H7 (cell line): ENCODE results near the gene MAGEA8. TPM values are rescaled to one million over a fixed set of nuclear protein-coding genes. Genes with fewer than 3 reads are reported as not detected.
A peak's percentile ranks its signal among the peaks of the same experiment; 100 is the strongest.
"Not testable (repeated sequence)": the region's sequence is repeated elsewhere in the genome, so short reads cannot be mapped to it uniquely, and the experiment has no call there.

Experiments used
- DNase-seq: peaks from one replicate; pipeline ENCODE4 v3.0.0; 2012
- H3K27me3 ChIP-seq: 2 replicates; pipeline ENCODE4 v1.6.0; 2011; ENCODE audit warnings: mild to moderate bottlenecking, low read length; ENCODE audit not compliant: control insufficient read depth, insufficient read depth
- H3K36me3 ChIP-seq: replicated peaks from 2 replicates; pipeline ENCODE4 v1.5.1; 2011; ENCODE audit warnings: low read length; ENCODE audit not compliant: control insufficient read depth, insufficient read depth
- H3K4me3 ChIP-seq: 2 replicates; pipeline ENCODE4 v1.5.1; 2011; ENCODE audit warnings: low read depth, mild to moderate bottlenecking, control low read depth, low read length, moderate library complexity; ENCODE audit not compliant: insufficient read depth
- total RNA-seq: library from RNA; depleted of rRNA; stranded (reverse); fragments of >200 nt; shearing (Covaris generic); gene quantifications from 2 replicates; pipeline ENCODE4 v1.2.3, GENCODE V29; 2014; rRNA removed

Gene MAGEA8, protein sequence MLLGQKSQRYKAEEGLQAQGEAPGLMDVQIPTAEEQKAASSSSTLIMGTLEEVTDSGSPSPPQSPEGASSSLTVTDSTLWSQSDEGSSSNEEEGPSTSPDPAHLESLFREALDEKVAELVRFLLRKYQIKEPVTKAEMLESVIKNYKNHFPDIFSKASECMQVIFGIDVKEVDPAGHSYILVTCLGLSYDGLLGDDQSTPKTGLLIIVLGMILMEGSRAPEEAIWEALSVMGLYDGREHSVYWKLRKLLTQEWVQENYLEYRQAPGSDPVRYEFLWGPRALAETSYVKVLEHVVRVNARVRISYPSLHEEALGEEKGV
- total RNA-seq: not detected in 2 replicates

- Histone ChIP-seq H3K36me3 (no peaks in the 10 kb centered on the region), H3K4me3 (no peak within 1 kb of the TSS), H3K27me3 (no peaks in the 10 kb centered on the region)
- DNase-seq: peak; percentile 82
Measured at GRCh38 chrX:149881081-149881711, at the start of gene MAGEA8. Gene MAGEA8, plus strand, starts transcription at chrX:149881183. Its CDS starts 3,090 bp downstream, at chrX:149884273.

DNA sequence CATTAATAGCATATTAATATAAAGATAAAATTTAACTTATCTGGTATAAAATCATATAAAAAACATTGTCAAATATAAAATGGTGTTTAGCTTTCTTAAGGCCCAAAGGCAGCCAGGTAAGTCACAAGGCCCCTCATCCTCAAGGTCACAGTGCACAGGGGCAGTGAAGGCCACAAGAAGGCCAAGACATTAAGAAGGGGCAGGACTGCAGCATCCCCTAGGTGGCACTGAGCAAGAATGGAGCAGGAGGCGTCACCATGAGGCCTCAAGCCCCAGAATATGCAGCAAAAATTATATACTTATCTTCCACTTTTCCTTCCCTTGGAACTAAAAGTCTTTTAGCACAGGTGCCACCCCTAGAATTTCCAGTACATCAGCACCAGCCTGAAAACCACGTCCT lies 49.5 kb upstream of the MAGEA8 start:
- H3K4me3 ChIP-seq: no peak overlapping the region
- no peak for DNase-seq
- H3K27me3 ChIP-seq: no peaks in the 10 kb centered on the region
- no peaks in the 10 kb centered on the region for H3K36me3 ChIP-seq

DNA sequence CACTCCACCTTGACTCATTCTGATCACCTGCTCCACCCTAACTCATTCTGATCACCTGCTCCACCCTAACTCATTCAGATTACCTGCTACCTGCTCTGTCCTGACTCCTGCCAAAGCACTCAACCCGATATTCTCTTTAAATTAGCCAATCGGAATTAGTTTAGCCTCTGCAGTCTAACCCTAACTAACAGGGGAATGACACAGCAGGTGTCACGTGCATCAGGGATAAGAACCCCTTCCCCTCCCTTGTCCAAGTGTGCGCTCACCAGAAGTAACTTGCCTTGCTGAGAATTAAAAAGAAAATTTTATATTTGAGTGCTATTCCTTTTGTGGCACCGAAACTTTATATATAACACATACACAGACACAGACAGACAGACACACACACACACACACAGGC lies 44.3 kb upstream of the MAGEA8 start:
- not testable (repeated sequence) for H3K4me3 ChIP-seq, H3K27me3 ChIP-seq, H3K36me3 ChIP-seq
- DNase-seq: peak; percentile 15

- H3K4me3 ChIP-seq: no peak overlapping the region
- H3K27me3 ChIP-seq: no peaks in the 10 kb centered on the region
- no peaks in the 10 kb centered on the region for H3K36me3 ChIP-seq
- no peak for DNase-seq
Measured at GRCh38 chrX:149837167-149837566, 43.8 kb upstream of the MAGEA8 start.

GRCh38 chrX:149837639-149838038 lies 43.3 kb upstream of the MAGEA8 start:
- Histone ChIP-seq H3K4me3 (no peak overlapping the region), H3K36me3 (no peaks in the 10 kb centered on the region), H3K27me3 (no peaks in the 10 kb centered on the region)
- no peak for DNase-seq

DNA sequence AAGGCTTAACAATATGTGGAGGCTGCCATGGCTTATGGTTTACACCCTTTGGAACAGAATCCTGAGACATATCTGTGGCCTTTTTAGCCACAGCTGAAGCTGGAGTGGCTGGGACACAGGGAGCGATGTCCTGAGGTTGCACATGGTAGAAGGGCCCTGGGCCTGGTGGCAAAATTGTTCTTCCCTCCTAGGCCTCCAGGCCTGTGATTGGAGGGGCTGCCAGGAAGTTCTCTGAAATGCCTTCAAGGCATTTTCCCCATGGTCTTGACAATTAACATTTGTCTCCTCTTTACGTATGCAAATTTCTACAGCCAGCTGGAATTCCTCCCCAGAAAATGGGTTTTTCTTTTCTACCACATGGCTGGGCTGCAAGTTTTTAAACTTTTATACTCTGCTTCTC lies 39.1 kb upstream of the MAGEA8 start:
- H3K4me3 ChIP-seq: no peak overlapping the region
- no peak for DNase-seq
- no peaks in the 10 kb centered on the region for H3K27me3 ChIP-seq
- no peaks in the 10 kb centered on the region for H3K36me3 ChIP-seq

GRCh38 chrX:149845385-149845784 lies 35.6 kb upstream of the MAGEA8 start:
- DNase-seq: no peak
- no peaks in the 10 kb centered on the region for H3K27me3 ChIP-seq
- H3K4me3 ChIP-seq: no peak overlapping the region
- H3K36me3 ChIP-seq: no peaks in the 10 kb centered on the region

GRCh38 chrX:149846789-149847188 lies 34.2 kb upstream of the MAGEA8 start:
- no peaks in the 10 kb centered on the region for H3K27me3 ChIP-seq
- H3K36me3 ChIP-seq: no peaks in the 10 kb centered on the region
- no peak overlapping the region for H3K4me3 ChIP-seq
- DNase-seq: no peak

- Histone ChIP-seq H3K27me3 (no peaks in the 10 kb centered on the region), H3K36me3 (no peaks in the 10 kb centered on the region)
Measured at GRCh38 chrX:149848855-149849254, 32.1 kb upstream of the MAGEA8 start.

GRCh38 chrX:149849787-149850186 lies 31.2 kb upstream of the MAGEA8 start:
- Histone ChIP-seq H3K4me3 (no peak overlapping the region), H3K27me3 (no peaks in the 10 kb centered on the region), H3K36me3 (no peaks in the 10 kb centered on the region)
- DNase-seq: no peak

More at GRCh38 chrX:149848855-149849254, 32.1 kb upstream of the MAGEA8 start:
- DNase-seq: no peak
- H3K4me3 ChIP-seq: no peak overlapping the region

- H3K36me3 ChIP-seq: no peaks in the 10 kb centered on the region
- no peak for DNase-seq
- H3K4me3 ChIP-seq: no peak overlapping the region
- H3K27me3 ChIP-seq: no peaks in the 10 kb centered on the region
Measured at GRCh38 chrX:149851864-149852263, 29.1 kb upstream of the MAGEA8 start.

DNA sequence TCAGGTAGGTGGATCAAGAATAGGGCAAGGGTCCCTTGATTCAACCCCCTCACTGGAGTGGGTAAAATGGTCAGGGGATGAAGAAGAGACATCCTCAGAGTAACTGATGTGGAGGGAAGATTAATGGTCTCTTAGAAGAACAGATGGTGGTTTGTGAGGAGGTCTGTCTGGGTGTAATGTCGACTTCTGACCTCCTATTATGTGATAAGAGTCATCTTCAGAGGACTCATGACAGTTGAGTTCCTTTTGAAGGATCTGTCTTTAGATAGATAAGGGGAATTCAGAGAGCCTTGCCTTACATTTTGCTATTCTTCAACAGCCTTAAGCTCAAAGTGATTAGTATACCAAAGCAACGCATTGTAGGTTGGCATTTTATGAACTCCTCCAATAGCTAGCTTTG lies 27.1 kb upstream of the MAGEA8 start:
- H3K36me3 ChIP-seq: no peaks in the 10 kb centered on the region

DNA sequence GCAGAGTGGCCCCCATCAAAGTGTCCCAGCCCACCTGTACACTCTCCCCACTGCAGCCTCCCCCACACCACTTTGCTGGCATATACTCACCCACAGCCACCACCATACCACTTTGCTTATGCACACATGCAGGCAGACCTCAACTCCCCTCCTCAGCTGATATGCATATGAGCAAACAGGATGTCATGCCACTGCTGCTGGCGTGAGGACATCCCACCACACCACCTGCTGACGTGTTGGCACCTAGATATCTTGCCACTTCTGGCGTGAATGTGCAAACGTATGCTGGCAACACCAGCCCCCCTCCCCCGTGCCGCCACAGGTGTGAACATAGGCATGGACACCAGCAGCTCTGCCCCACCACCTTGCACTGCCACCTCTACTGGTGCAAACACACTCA lies 22.4 kb upstream of the MAGEA8 start:
- H3K27me3 ChIP-seq: no peaks in the 10 kb centered on the region
- no peak overlapping the region for H3K4me3 ChIP-seq
- DNase-seq: no peak
- no peaks in the 10 kb centered on the region for H3K36me3 ChIP-seq

More for the DNA sequence above, 27.1 kb upstream of the MAGEA8 start:
- H3K4me3 ChIP-seq: no peak overlapping the region
- H3K27me3 ChIP-seq: no peaks in the 10 kb centered on the region
- no peak for DNase-seq

DNA sequence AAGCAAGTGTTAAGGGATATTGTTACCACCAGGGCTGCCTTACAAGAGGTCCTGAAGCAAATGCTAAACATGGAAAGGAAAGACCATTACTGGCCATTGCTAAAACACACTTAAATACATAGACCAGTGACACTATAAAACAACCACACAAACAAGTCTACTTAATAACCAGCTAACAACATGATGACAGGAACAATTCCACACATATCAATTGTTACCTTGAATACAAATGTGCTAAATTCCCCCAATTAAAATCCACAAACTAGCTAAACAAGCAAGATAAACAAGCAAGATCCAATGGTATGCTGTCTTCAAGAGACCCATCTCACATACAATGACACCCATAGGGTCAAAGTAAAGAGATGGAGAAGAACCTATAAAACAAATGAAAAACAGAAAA lies 20.5 kb upstream of the MAGEA8 start:
- Histone ChIP-seq H3K36me3 (no peaks in the 10 kb centered on the region), H3K27me3 (no peaks in the 10 kb centered on the region)
- no peak for DNase-seq

DNA sequence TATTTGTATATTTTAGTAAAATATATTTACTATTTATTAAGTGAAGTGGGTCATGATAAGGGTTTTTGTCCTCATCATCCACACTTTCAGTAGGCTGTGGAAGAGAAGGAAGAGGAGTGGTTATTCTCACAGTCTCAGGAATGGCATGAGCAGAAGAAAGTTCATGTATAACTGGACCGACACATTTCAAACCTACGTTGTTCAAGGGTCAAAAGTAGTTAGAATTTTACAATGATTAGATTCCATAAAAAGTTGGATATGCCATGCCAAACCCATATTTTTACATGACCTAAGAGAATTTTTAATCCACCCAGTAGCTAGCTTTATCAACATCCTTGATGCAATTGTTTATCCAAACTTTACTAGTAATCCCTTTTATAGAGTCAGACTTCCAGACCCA lies 15.6 kb upstream of the MAGEA8 start:
- no peak overlapping the region for H3K4me3 ChIP-seq
- no peaks in the 10 kb centered on the region for H3K27me3 ChIP-seq
- no peak for DNase-seq
- no peaks in the 10 kb centered on the region for H3K36me3 ChIP-seq

More for the DNA sequence above, 20.5 kb upstream of the MAGEA8 start:
- H3K4me3 ChIP-seq: no peak overlapping the region
